Lower leg skin (tissue), 4 donors: ENCODE measurements around the gene IRAK1. TPM values are rescaled to one million over a fixed set of nuclear protein-coding genes. Genes with fewer than 3 reads are reported as not detected.

Experiments used
- DNase-seq, 2 donors: peaks; one replicate each; pipeline ENCODE4 v3.0.0-alpha.2; 2019; ENCODE audit warnings: low spot score in 2 of 2
- H3K4me3 ChIP-seq: fragments of 200-600 bp; sonication (generic); 2 replicates; pipeline ENCODE4 v1.5.1; 2017; ENCODE audit warnings: mild to moderate bottlenecking, low read depth; ENCODE audit not compliant: poor library complexity, severe bottlenecking
- CTCF ChIP-seq, 3 donors: fragments of 450-650 bp; IDR thresholded peaks; one replicate each; pipeline ENCODE4 v1.5.1; 2016; ENCODE audit warnings: antibody characterized with exemption in 3 of 3, mild to moderate bottlenecking in 3 of 3, moderate library complexity in 2 of 3
- POLR2A ChIP-seq, 2 donors: fragments of 450-650 bp; IDR thresholded peaks; one replicate each; pipeline ENCODE4 v1.6.1; 2016 to 2017; ENCODE audit warnings: antibody characterized with exemption in 2 of 2, mild to moderate bottlenecking in 1 of 2, moderate library complexity in 1 of 2
- WGBS, 2 donors: methylation state at CpG; one replicate each; pipeline ENCODE4 v1.1.5; 2018; 5-methylcytosine and 5-hydroxymethylcytosine counted together
- intact Hi-C: fragments of 100-400 bp; cut with DNase I; formaldehyde crosslinking; loops from one replicate; pipeline ENCODE4 v1.15.0; 2023; ENCODE audit warnings: low total_unique reads
- total RNA-seq, 4 donors: library from RNA; depleted of rRNA; stranded (reverse); fragments of >200 nt; gene quantifications; one replicate each; pipeline ENCODE4 v1.1.0, GENCODE V29; 2016

The IRAK1 gene
- total RNA-seq, 4 donors from 2014 or later = 57.5 to 67.4 (median 60.6) TPM

GRCh38 chrX:153969125-153969903 is 50.4 kb downstream of the IRAK1 start:
- intact Hi-C loops = no loop called here

GRCh38 chrX:153968754-153969124 is 51.0 kb downstream of the IRAK1 start:
- H3K4me3 ChIP-seq = no peak overlapping the region
- no peak for TF ChIP-seq POLR2A (IDR thresholded peaks at IDR 0.05)
- no peak for TF ChIP-seq CTCF (IDR thresholded peaks at IDR 0.05)
- intact Hi-C loops = no loop called here
- WGBS, 2 donors = 45% methylated on average over 8 of the region's 12 CpGs; no CpG with 5 or more reads in 1 of the 2 donors
- no peak for DNase-seq

More at GRCh38 chrX:153969125-153969903, 50.4 kb downstream of the IRAK1 start:
- DNase-seq = no peak
- WGBS, 2 donors = 7 to 37% methylated on average over 6 to 25 of the region's 25 CpGs
- TF ChIP-seq POLR2A (IDR thresholded peaks at IDR 0.05) = no peak
- no peak for TF ChIP-seq CTCF (IDR thresholded peaks at IDR 0.05)
- H3K4me3 ChIP-seq = no peak overlapping the region

GRCh38 chrX:153968255-153968654 is 51.4 kb downstream of the IRAK1 start:
- WGBS, 2 donors = 63 to 74% methylated on average over 9 of the region's 9 CpGs
- intact Hi-C loops = no loop called here
- TF ChIP-seq CTCF (IDR thresholded peaks at IDR 0.05) (no peak), POLR2A (IDR thresholded peaks at IDR 0.05) (no peak)
- DNase-seq = no peak
- no peak overlapping the region for H3K4me3 ChIP-seq

- TF ChIP-seq POLR2A (IDR thresholded peaks at IDR 0.05) (no peak), CTCF (IDR thresholded peaks at IDR 0.05) (no peak)
- no peak for DNase-seq
- intact Hi-C loops = no loop called here
These were observed 52.0 kb downstream of the IRAK1 start for GRCh38 chrX:153967536-153968224.

GRCh38 chrX:153966841-153967535 is 52.7 kb downstream of the IRAK1 start:
- intact Hi-C loops = no loop called here
- no peak for DNase-seq
- WGBS, 2 donors = 71 to 76% methylated on average over 3 to 14 of the region's 14 CpGs
- no peak overlapping the region for H3K4me3 ChIP-seq
- no peak for TF ChIP-seq CTCF (IDR thresholded peaks at IDR 0.05)
- no peak for TF ChIP-seq POLR2A (IDR thresholded peaks at IDR 0.05)

More at GRCh38 chrX:153967536-153968224, 52.0 kb downstream of the IRAK1 start:
- 66 to 74% methylated on average over 16 of the region's 16 CpGs for WGBS, 2 donors
- H3K4me3 ChIP-seq = no peak overlapping the region
